ENCODE results near the gene UQCR11.

GRCh38 chr19:1648920-1649541 lies 43.8 kb upstream of the UQCR11 start:
- TF ChIP-seq CTCF (IDR thresholded peaks at IDR 0.05) (no peak), EP300 (IDR thresholded peaks at IDR 0.05) (no peak), POLR2A (IDR thresholded peaks at IDR 0.05; ENCODE audit: low read depth) (no peak)

Data from esophagus muscularis mucosa (tissue), 4 donors.